ENCODE measurements around the gene SORCS3. TPM values are rescaled to one million over a fixed set of nuclear protein-coding genes. Genes with fewer than 3 reads are reported as not detected.

The SORCS3 gene
- polyA plus RNA-seq, 1 donor from 2014 or later, result 9.8 TPM

GRCh38 chr10:105023211-105024111, 382.4 kb downstream of the SORCS3 start:
- no peak overlapping the region for H3K9ac ChIP-seq (ENCODE audit: low read length)
- H4K20me1 ChIP-seq (ENCODE audit: insufficient read depth), result no peaks in the 10 kb centered on the region
- H3K9me2 ChIP-seq (ENCODE audit: insufficient read depth, low read length), result no peaks in the 10 kb centered on the region
- TF ChIP-seq EP300 (conservative IDR thresholded peaks at IDR 0.05; ENCODE audit: poor library complexity, severe bottlenecking) (no peak), RAD21 (conservative IDR thresholded peaks at IDR 0.05) (no peak), MXI1 (conservative IDR thresholded peaks at IDR 0.05; ENCODE audit: poor library complexity, severe bottlenecking) (no peak), POLR2AphosphoS5 (IDR thresholded peaks at IDR 0.05) (no peak), SMC3 (conservative IDR thresholded peaks at IDR 0.05; ENCODE audit: poor library complexity) (no peak), TAF1 (IDR thresholded peaks at IDR 0.05; ENCODE audit: low read depth) (no peak), CTCF (IDR thresholded peaks at IDR 0.05; ENCODE audit: poor library complexity, severe bottlenecking) (no peak), EZH2 (IDR thresholded peaks at IDR 0.05; ENCODE audit: borderline replicate concordance, insufficient read depth, low read length, poor library complexity, severe bottlenecking) (no peak)
- TF ChIP-seq, protein P1, sequence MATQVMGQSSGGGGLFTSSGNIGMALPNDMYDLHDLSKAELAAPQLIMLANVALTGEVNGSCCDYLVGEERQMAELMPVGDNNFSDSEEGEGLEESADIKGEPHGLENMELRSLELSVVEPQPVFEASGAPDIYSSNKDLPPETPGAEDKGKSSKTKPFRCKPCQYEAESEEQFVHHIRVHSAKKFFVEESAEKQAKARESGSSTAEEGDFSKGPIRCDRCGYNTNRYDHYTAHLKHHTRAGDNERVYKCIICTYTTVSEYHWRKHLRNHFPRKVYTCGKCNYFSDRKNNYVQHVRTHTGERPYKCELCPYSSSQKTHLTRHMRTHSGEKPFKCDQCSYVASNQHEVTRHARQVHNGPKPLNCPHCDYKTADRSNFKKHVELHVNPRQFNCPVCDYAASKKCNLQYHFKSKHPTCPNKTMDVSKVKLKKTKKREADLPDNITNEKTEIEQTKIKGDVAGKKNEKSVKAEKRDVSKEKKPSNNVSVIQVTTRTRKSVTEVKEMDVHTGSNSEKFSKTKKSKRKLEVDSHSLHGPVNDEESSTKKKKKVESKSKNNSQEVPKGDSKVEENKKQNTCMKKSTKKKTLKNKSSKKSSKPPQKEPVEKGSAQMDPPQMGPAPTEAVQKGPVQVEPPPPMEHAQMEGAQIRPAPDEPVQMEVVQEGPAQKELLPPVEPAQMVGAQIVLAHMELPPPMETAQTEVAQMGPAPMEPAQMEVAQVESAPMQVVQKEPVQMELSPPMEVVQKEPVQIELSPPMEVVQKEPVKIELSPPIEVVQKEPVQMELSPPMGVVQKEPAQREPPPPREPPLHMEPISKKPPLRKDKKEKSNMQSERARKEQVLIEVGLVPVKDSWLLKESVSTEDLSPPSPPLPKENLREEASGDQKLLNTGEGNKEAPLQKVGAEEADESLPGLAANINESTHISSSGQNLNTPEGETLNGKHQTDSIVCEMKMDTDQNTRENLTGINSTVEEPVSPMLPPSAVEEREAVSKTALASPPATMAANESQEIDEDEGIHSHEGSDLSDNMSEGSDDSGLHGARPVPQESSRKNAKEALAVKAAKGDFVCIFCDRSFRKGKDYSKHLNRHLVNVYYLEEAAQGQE (IDR thresholded peaks at IDR 0.05; ENCODE audit: borderline replicate concordance), result no peak
- H3K27ac ChIP-seq (ENCODE audit: low read length), result no peak overlapping the region
- H3K79me2 ChIP-seq (replicated peaks; ENCODE audit: insufficient read depth, low read length), result no peaks in the 10 kb centered on the region
- no peaks in the 10 kb centered on the region for H3K27me3 ChIP-seq (ENCODE audit: insufficient read depth, low read depth, low read length)
- no peaks in the 10 kb centered on the region for H3K36me3 ChIP-seq (ENCODE audit: insufficient read depth, low read length)
- no peaks in the 10 kb centered on the region for H3F3A ChIP-seq (ENCODE audit: insufficient read depth, low read length, poor library complexity, severe bottlenecking)
- H2AFZ ChIP-seq (ENCODE audit: low read depth, low read length), result no peak overlapping the region
- H3K4me2 ChIP-seq (ENCODE audit: low read length), result no peak overlapping the region
- H3K9me3 ChIP-seq (ENCODE audit: low read length), result no peaks in the 10 kb centered on the region
- H3K4me3 ChIP-seq (ENCODE audit: low read length), result no peak overlapping the region

GRCh38 chr10:105024184-105024583, 383.1 kb downstream of the SORCS3 start:
- H4K20me1 ChIP-seq (ENCODE audit: insufficient read depth), result no peaks in the 10 kb centered on the region
- no peak overlapping the region for H3K4me3 ChIP-seq (ENCODE audit: low read length)
- no peaks in the 10 kb centered on the region for H3F3A ChIP-seq (ENCODE audit: insufficient read depth, low read length, poor library complexity, severe bottlenecking)
- TF ChIP-seq, protein P1 (IDR thresholded peaks at IDR 0.05; ENCODE audit: borderline replicate concordance), result no peak
- no peaks in the 10 kb centered on the region for H3K9me3 ChIP-seq (ENCODE audit: low read length)
- no peaks in the 10 kb centered on the region for H3K79me2 ChIP-seq (replicated peaks; ENCODE audit: insufficient read depth, low read length)
- no peak overlapping the region for H3K4me2 ChIP-seq (ENCODE audit: low read length)
- H3K36me3 ChIP-seq (ENCODE audit: insufficient read depth, low read length), result no peaks in the 10 kb centered on the region
- H3K9ac ChIP-seq (ENCODE audit: low read length), result no peak overlapping the region
- H3K9me2 ChIP-seq (ENCODE audit: insufficient read depth, low read length), result no peaks in the 10 kb centered on the region
- H3K27ac ChIP-seq (ENCODE audit: low read length), result no peak overlapping the region
- H3K27me3 ChIP-seq (ENCODE audit: insufficient read depth, low read depth, low read length), result no peaks in the 10 kb centered on the region
- no peak overlapping the region for H2AFZ ChIP-seq (ENCODE audit: low read depth, low read length)
